ENCODE measurements around the gene TUBB4A.

Gene TUBB4A

DNA sequence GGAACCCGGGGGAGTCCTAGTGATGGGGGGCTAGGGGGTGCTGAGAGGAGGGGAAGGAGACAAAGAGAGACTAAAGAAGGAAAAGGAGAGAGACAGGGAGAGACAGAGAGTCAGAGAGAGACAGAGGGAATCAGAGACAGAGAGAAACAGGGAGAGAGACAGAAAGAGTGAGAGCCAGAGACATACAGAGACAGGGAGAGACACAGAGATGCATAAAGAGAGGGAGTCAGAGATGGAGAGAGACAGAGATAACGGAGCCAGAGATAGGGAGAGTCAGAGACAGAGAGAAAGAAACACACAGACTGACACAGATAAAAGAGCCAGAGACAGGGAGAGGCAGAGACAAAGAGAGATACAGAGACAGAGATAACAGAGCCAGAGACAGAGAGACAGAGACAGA, 27.2 kb upstream of the TUBB4A start:
- Histone ChIP-seq H3K27ac (replicated peaks; ENCODE audit: low read length) (no peak overlapping the region), H3K14ac (ENCODE audit: low read length) (no peak overlapping the region), H2BK120ac (ENCODE audit: low read depth, low read length) (no peak overlapping the region), H2BK12ac (ENCODE audit: low read length) (no peak overlapping the region), H3K4ac (ENCODE audit: low read length) (no peak overlapping the region), H3K79me1 (ENCODE audit: low read depth, low read length) (no peaks in the 10 kb centered on the region), H3K4me2 (ENCODE audit: insufficient read depth, low read length, poor library complexity, severe bottlenecking) (no peak overlapping the region), H3K9ac (ENCODE audit: low read depth, low read length, poor library complexity) (no peak overlapping the region), H2BK5ac (ENCODE audit: low read length) (no peak overlapping the region), H3K36me3 (replicated peaks in 1 of 2; ENCODE audit: control insufficient read depth in 2 of 2, insufficient read depth in 2 of 2, low read length in 2 of 2) (no peaks in the 10 kb centered on the region), H3K9me3 (replicated peaks in 1 of 2; ENCODE audit: control insufficient read depth in 2 of 2, insufficient read depth in 1 of 2, low read depth in 1 of 2, low read length in 2 of 2) (peaks cover 0 to 3% of the 10 kb centered on the region in 2 donors), H3K4me1 (ENCODE audit: control insufficient read depth in 2 of 2, insufficient read depth in 1 of 2, low read depth in 1 of 2, low read length in 2 of 2) (peaks cover 7 to 17% of the 10 kb centered on the region in 2 donors), H2AFZ (ENCODE audit: low read length) (no peak overlapping the region), H4K91ac (ENCODE audit: low read depth, low read length, poor library complexity) (no peak overlapping the region), H3K27me3 (ENCODE audit: control insufficient read depth in 3 of 3, insufficient read depth in 3 of 3, low read depth in 1 of 3, low read length in 3 of 3) (peaks cover 18 to 35% (median 26%) of the 10 kb centered on the region in 3 experiments), H4K8ac (ENCODE audit: low read depth, low read length) (no peak overlapping the region), H2BK15ac (ENCODE audit: low read length) (no peak overlapping the region), H3K4me3 (ENCODE audit: low read length in 2 of 2) (no peak overlapping the region), H3K23ac (ENCODE audit: low read depth, low read length, poor library complexity) (no peak overlapping the region), H3K18ac (ENCODE audit: low read length) (no peak overlapping the region), H2AK5ac (ENCODE audit: low read depth, low read length) (no peak overlapping the region)
- DNase-seq (ENCODE audit: low spot score): no peak
- WGBS, 2 donors (ENCODE audit: extremely low coverage in 2 of 2, insufficient read length in 2 of 2, insufficient replicate concordance in 1 of 2): no CpG with 5 or more reads among the region's 2 CpGs

DNA sequence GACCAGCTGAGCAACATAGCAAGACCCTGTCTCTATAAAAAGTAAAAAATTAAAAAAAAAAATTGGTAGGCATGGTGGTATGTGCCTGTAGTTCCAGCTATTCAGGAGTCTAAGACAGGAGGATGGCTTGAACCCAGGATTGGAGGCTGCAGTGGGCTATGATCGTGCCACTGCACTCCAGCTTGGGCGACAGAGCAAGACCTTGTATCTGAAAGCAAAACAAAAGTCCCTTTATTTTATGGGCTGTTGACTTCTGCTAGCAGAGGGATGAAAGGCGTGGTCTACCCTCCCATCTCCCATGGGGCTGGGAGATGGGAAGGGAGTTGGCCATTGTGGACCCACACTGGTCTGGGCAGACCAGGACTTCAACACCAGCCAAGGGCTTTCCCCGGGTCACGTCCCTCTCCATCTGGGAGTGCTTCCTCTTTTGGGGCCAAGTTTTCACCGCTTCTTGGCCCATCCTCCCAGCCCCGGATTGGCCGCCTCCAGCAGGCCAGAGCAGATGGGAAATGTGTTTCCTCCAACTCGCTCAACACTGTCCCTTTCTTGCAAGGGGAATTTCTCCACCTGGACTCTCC, 26.5 kb upstream of the TUBB4A start:
- DNase-seq (ENCODE audit: low spot score): no peak
- Histone ChIP-seq H2AFZ (ENCODE audit: low read length) (no peak overlapping the region), H3K9me3 (replicated peaks in 1 of 2; ENCODE audit: control insufficient read depth in 2 of 2, insufficient read depth in 1 of 2, low read depth in 1 of 2, low read length in 2 of 2) (peaks cover 0 to 3% of the 10 kb centered on the region in 2 donors), H2BK120ac (ENCODE audit: low read depth, low read length) (no peak overlapping the region), H3K23ac (ENCODE audit: low read depth, low read length, poor library complexity) (no peak overlapping the region), H3K27me3 (ENCODE audit: control insufficient read depth in 3 of 3, insufficient read depth in 3 of 3, low read depth in 1 of 3, low read length in 3 of 3) (peaks cover 18 to 29% (median 22%) of the 10 kb centered on the region in 3 experiments), H2AK5ac (ENCODE audit: low read depth, low read length) (no peak overlapping the region), H2BK15ac (ENCODE audit: low read length) (no peak overlapping the region), H4K91ac (ENCODE audit: low read depth, low read length, poor library complexity) (no peak overlapping the region), H3K18ac (ENCODE audit: low read length) (no peak overlapping the region), H2BK12ac (ENCODE audit: low read length) (no peak overlapping the region), H3K79me1 (ENCODE audit: low read depth, low read length) (no peaks in the 10 kb centered on the region), H3K36me3 (replicated peaks in 1 of 2; ENCODE audit: control insufficient read depth in 2 of 2, insufficient read depth in 2 of 2, low read length in 2 of 2) (no peaks in the 10 kb centered on the region), H3K4me1 (ENCODE audit: control insufficient read depth in 2 of 2, insufficient read depth in 1 of 2, low read depth in 1 of 2, low read length in 2 of 2) (peaks cover 7 to 13% of the 10 kb centered on the region in 2 donors), H2BK5ac (ENCODE audit: low read length) (no peak overlapping the region), H4K8ac (ENCODE audit: low read depth, low read length) (no peak overlapping the region), H3K4me2 (ENCODE audit: insufficient read depth, low read length, poor library complexity, severe bottlenecking) (no peak overlapping the region), H3K4ac (ENCODE audit: low read length) (no peak overlapping the region), H3K14ac (ENCODE audit: low read length) (no peak overlapping the region), H3K27ac (replicated peaks; ENCODE audit: low read length) (no peak overlapping the region), H3K9ac (ENCODE audit: low read depth, low read length, poor library complexity) (no peak overlapping the region), H3K4me3 (ENCODE audit: low read length in 2 of 2) (no peak overlapping the region)
- WGBS, 2 donors (ENCODE audit: extremely low coverage in 2 of 2, insufficient read length in 2 of 2, insufficient replicate concordance in 1 of 2): no CpG with 5 or more reads among the region's 9 CpGs

GRCh38 chr19:6527893-6528543, 25.9 kb upstream of the TUBB4A start:
- Histone ChIP-seq H3K36me3 (replicated peaks in 1 of 2; ENCODE audit: control insufficient read depth in 2 of 2, insufficient read depth in 2 of 2, low read length in 2 of 2) (no peaks in the 10 kb centered on the region), H2AFZ (ENCODE audit: low read length) (no peak overlapping the region), H3K4me2 (ENCODE audit: insufficient read depth, low read length, poor library complexity, severe bottlenecking) (no peak overlapping the region), H3K23ac (ENCODE audit: low read depth, low read length, poor library complexity) (no peak overlapping the region), H2BK15ac (ENCODE audit: low read length) (no peak overlapping the region), H4K8ac (ENCODE audit: low read depth, low read length) (no peak overlapping the region), H4K91ac (ENCODE audit: low read depth, low read length, poor library complexity) (no peak overlapping the region), H3K79me1 (ENCODE audit: low read depth, low read length) (no peaks in the 10 kb centered on the region), H3K27me3 (ENCODE audit: control insufficient read depth in 3 of 3, insufficient read depth in 3 of 3, low read depth in 1 of 3, low read length in 3 of 3) (peaks cover 18 to 28% (median 22%) of the 10 kb centered on the region in 3 experiments), H3K18ac (ENCODE audit: low read length) (no peak overlapping the region), H3K4ac (ENCODE audit: low read length) (no peak overlapping the region), H2BK120ac (ENCODE audit: low read depth, low read length) (no peak overlapping the region), H2AK5ac (ENCODE audit: low read depth, low read length) (no peak overlapping the region), H3K27ac (replicated peaks; ENCODE audit: low read length) (no peak overlapping the region), H2BK5ac (ENCODE audit: low read length) (no peak overlapping the region), H3K14ac (ENCODE audit: low read length) (no peak overlapping the region), H3K4me3 (ENCODE audit: low read length in 2 of 2) (no peak overlapping the region), H3K4me1 (ENCODE audit: control insufficient read depth in 2 of 2, insufficient read depth in 1 of 2, low read depth in 1 of 2, low read length in 2 of 2) (peaks cover 7 to 13% of the 10 kb centered on the region in 2 donors), H2BK12ac (ENCODE audit: low read length) (no peak overlapping the region), H3K9me3 (replicated peaks in 1 of 2; ENCODE audit: control insufficient read depth in 2 of 2, insufficient read depth in 1 of 2, low read depth in 1 of 2, low read length in 2 of 2) (peaks cover 0 to 3% of the 10 kb centered on the region in 2 donors), H3K9ac (ENCODE audit: low read depth, low read length, poor library complexity) (no peak overlapping the region)
- WGBS, 2 donors (ENCODE audit: extremely low coverage in 2 of 2, insufficient read length in 2 of 2, insufficient replicate concordance in 1 of 2): no CpG with 5 or more reads among the region's 17 CpGs
- DNase-seq (ENCODE audit: low spot score): no peak

- WGBS, 2 donors (ENCODE audit: extremely low coverage in 2 of 2, insufficient read length in 2 of 2, insufficient replicate concordance in 1 of 2): no CpG with 5 or more reads among the region's 2 CpGs
- DNase-seq (ENCODE audit: low spot score): no peak
- H3K9ac ChIP-seq (ENCODE audit: low read depth, low read length, poor library complexity): no peak overlapping the region
These were observed 22.2 kb upstream of the TUBB4A start for GRCh38 chr19:6524311-6524710.

More at GRCh38 chr19:6524311-6524710, 22.2 kb upstream of the TUBB4A start:
- no peak overlapping the region for H3K27ac ChIP-seq (replicated peaks; ENCODE audit: low read length)
- no peak overlapping the region for H3K4me3 ChIP-seq (ENCODE audit: low read length in 2 of 2)
- no peak overlapping the region for H3K18ac ChIP-seq (ENCODE audit: low read length)
- H2BK15ac ChIP-seq (ENCODE audit: low read length): no peak overlapping the region
- H3K23ac ChIP-seq (ENCODE audit: low read depth, low read length, poor library complexity): no peak overlapping the region
- H2BK5ac ChIP-seq (ENCODE audit: low read length): no peak overlapping the region
- H3K4me2 ChIP-seq (ENCODE audit: insufficient read depth, low read length, poor library complexity, severe bottlenecking): no peak overlapping the region
- no peak overlapping the region for H2AFZ ChIP-seq (ENCODE audit: low read length)
- no peak overlapping the region for H4K8ac ChIP-seq (ENCODE audit: low read depth, low read length)
- H2BK120ac ChIP-seq (ENCODE audit: low read depth, low read length): no peak overlapping the region
- no peak overlapping the region for H2AK5ac ChIP-seq (ENCODE audit: low read depth, low read length)
- no peak overlapping the region for H4K91ac ChIP-seq (ENCODE audit: low read depth, low read length, poor library complexity)
- H2BK12ac ChIP-seq (ENCODE audit: low read length): no peak overlapping the region
- H3K9me3 ChIP-seq (replicated peaks in 1 of 2; ENCODE audit: control insufficient read depth in 2 of 2, insufficient read depth in 1 of 2, low read depth in 1 of 2, low read length in 2 of 2): no peaks in the 10 kb centered on the region
- H3K14ac ChIP-seq (ENCODE audit: low read length): no peak overlapping the region
- no peak overlapping the region for H3K4ac ChIP-seq (ENCODE audit: low read length)
- H3K79me1 ChIP-seq (ENCODE audit: low read depth, low read length): no peaks in the 10 kb centered on the region
- no peaks in the 10 kb centered on the region for H3K4me1 ChIP-seq (ENCODE audit: control insufficient read depth in 2 of 2, insufficient read depth in 1 of 2, low read depth in 1 of 2, low read length in 2 of 2)
- H3K27me3 ChIP-seq (ENCODE audit: control insufficient read depth in 3 of 3, insufficient read depth in 3 of 3, low read depth in 1 of 3, low read length in 3 of 3): peaks cover 0 to 3% (median 0%) of the 10 kb centered on the region in 3 experiments
- H3K36me3 ChIP-seq (replicated peaks in 1 of 2; ENCODE audit: control insufficient read depth in 2 of 2, insufficient read depth in 2 of 2, low read length in 2 of 2): no peaks in the 10 kb centered on the region
